ENCODE measurements around the gene KIF26A. TPM values are rescaled to one million over a fixed set of nuclear protein-coding genes. Genes with fewer than 3 reads are reported as not detected.
A peak's percentile ranks its signal among the peaks of the same experiment; 100 is the strongest.
"Not testable (repeated sequence)": the region's sequence is repeated elsewhere in the genome, so short reads cannot be mapped to it uniquely, and the experiment has no call there.

Gene KIF26A
- total RNA-seq, 1 donor from 2014 or later, result 11.8 TPM

DNA sequence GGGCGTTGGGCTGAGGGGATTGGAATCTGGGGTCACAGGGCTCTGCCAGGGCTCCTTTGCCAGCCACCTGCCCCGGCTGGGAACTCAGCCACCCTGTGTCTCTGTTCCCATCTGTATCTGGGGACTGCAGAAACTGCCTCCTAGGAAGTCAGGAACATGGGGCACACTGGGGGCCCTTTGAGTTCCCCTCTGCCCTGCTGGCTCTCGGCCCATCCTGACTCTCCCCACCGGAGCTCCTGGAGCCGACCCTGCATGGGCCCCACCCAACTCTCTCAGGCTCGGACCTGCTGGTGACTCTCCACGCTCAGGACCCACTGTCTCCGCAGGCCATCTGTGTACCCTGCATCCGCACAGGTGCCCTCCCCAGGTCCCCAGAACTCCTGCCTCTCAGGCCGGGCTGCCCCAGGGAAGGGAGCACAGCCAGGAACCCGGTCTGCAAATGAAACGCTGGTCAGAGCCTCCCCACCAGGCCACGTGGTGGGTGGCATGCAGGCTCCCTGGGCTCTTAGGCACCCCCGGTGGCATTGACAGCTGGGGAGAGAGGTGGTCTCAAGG is 82.8 kb downstream of the KIF26A start:
- DNase-seq (ENCODE audit: low spot score), result no peak

- no peak for DNase-seq (ENCODE audit: low spot score)
These were observed 83.4 kb downstream of the KIF26A start for GRCh38 chr14:104221636-104222369.

DNA sequence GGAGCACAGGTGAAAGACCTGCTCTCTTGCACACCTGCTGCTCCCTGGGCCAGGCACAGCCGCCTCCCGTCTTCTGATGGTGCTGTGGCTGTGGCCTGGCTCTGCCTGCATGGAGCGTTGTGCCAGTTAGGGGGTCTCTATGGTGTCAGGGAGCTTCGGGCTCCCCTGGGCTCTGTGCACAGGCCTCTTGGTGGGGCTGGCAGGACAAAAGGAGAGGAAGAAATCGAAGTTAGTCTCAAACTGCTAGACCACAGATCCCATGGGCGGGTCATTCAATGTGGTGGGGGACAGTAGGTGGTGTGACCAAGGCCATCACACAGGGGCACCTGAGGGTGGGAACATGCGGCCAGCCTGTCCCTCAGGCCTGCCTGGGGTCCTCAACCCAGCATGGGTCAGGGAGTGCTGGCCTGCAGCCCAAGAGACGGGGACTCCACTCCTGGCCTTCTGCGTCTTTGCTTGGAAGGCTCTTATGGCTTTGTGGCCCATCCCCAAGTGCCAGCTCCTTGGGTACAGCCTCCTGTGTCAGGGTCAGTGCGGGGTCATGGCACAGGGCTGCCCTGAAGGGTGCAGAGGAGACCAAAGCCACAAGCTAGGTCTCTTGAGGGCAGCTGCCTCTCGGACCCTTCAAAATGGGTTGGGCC is 84.1 kb downstream of the KIF26A start:
- no peak for DNase-seq (ENCODE audit: low spot score)

DNA sequence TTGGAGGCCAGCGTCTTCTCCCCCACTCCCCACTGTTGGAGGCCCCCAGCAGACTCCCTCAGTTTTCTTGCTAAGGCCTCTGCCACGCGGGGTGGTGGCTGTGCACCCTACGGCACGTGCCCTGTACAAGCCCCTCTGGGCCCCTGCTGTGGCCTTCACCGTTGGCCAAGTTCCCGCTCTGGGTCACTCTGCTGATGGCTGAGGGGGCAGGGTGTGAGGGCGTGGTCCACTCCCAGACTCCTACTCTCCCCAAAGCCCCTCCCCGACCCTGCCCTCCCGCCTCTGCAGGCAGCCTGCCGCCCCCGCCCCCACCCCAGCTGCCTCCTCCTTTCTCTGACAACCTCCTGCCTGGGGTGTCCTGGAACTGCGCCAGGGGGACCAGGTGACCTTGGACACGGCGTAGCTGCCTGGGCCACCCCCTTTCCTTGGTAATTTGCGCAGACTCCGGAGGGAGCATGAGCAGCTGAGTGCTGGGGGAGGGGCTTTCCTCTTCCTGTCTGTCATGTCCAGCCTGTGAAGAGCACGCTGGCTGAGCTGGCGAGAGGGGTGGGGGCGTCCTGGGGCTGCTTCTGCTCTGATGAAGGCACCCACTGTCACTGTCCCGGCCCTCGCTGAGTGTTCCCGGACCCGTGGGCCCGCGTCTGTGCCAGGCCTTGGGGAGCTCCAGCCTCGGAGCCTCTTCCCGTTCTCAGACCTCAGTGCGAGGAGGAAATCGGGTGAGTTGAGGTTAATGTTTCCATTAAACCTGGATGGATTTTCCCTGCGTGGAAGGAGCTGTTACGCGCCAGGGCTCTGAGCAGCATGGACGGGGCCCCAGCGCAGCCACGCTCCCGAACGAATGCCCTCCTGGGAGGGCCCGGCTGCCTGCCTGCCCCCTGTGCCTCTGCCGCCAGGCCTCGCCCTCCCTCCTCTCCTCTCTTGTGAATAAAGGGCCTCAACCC is 85.0 kb downstream of the KIF26A start:
- DNase-seq (ENCODE audit: low spot score), result peak; percentile 84

DNA sequence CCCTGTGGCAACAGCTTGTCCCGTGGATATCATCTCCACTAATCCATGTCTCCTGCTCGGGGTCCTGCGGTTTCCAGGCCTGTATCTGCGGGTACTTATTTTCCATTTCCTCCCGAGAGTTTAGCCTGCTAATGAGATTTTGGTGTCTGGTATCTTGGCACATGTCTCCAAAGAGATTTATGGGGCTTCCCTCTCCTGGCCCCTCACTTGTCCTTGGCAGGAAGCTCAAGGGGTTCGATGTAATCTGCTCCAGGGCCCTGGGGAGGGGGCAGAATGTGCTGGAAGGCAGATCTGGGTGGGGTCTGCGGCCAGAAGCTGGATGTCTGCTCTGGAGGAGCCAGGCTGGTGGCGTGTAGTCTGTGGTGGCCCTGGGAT is 85.7 kb downstream of the KIF26A start:
- DNase-seq (ENCODE audit: low spot score), result peak; percentile 55

GRCh38 chr14:104224506-104225277 is 86.3 kb downstream of the KIF26A start:
- DNase-seq (ENCODE audit: low spot score), result no peak

DNA sequence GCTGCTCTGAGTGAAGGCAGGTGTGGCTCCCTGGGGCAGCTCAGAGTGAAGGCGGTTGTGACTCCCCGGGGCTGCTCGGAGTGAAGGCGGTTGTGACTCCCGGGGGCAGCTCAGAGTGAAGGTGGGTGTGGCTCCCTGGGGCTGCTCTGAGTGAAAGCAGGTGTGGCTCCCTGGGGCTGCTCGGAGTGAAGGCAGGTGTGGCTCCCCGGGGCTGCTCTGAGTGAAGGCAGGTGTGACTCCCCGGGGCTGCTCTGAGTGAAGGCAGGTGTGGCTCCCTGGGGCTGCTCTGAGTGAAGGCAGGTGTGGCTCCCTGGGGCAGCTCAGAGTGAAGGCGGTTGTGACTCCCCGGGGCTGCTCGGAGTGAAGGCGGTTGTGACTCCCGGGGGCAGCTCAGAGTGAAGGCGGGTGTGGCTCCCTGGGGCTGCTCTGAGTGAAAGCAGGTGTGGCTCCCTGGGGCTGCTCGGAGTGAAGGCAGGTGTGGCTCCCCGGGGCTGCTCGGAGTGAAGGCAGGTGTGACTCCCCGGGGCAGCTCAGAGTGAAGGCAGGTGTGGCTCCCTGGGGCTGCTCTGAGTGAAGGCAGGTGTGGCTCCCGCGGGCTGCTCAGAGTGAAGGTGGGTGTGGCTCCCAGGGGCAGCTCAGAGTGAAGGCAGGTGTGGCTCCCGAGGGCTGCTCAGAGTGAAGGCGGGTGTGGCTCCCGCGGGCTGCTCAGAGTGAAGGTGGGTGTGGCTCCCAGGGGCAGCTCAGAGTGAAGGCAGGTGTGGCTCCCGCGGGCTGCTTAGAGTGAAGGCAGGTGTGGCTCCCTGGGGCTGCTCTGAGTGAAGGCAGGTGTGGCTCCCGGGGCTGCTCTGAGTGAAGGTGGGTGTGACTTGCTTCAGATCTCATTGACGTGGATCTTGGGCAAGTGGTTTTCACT is 87.1 kb downstream of the KIF26A start:
- not testable (repeated sequence) for DNase-seq (ENCODE audit: low spot score)

DNA sequence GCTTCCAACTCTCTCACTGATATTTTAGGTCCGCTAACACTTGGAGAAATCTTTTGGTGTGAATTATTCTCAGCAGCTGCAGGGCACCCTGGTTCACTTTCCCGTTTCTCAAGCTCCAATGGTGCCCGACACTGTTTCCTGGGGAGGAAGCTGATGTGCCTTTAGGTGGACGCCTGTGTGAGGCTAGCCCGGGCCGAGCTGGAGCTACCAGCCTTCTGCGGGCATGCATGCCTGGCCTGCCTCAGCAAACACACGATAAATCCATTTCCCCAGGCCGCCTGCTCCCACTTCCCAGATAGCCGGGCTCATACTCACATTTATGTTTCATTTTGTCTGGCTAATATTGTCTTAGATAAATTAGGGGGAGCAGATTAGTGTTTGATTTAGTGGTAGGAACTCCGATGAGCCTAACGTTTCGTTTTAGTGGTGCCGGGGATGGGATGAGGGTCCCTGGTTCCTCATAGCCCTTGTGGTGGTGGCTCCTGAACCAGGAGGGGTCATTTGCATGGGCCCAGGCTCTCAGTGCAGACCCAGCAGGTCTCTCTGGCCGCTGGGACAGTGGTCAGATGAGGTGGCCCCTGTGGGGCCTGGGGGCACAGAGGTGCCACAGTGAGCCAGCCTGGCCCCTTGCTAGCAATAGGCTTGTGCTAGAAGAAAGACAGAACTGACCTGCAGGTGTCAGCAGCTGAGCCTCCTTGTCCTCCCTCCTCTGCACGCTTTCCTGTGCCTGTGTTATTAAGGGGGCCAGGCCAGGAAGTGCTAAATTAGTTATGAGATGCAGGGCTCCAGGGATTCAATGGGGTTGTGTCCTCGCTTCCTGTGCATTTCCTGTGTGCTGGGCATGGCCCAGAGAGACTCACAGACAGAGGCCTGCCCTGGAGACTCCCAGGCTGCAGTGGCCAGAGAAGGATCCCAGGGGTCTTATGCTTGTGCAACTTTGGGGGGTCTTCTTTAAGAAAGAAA is 88.3 kb downstream of the KIF26A start:
- DNase-seq (ENCODE audit: low spot score), result no peak

- no peak for DNase-seq (ENCODE audit: low spot score)
These were observed 89.4 kb downstream of the KIF26A start for GRCh38 chr14:104227806-104228205.

DNA sequence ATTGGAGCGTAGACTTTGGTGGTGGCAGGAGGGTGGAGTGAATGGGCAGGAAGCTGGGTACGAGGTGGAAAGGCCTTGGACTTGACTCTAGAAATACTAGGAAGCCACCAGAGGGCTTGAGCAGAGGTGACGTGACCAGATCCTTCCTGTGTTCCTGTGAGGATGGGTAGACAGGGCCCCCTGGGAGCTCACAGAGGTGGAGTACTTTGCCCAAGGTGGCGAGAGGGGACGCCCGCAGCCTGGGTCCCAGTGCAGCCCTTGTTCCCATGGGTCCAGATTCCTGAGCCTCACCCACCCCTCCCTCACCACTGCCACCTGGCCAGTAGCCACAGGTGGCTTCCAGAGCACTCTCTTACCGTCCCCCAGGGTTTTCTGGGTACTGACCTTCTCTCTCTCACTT is 89.8 kb downstream of the KIF26A start:
- no peak for DNase-seq (ENCODE audit: low spot score)

GRCh38 chr14:104228716-104229533 is 90.5 kb downstream of the KIF26A start:
- DNase-seq (ENCODE audit: low spot score), result no peak

- DNase-seq (ENCODE audit: low spot score), result no peak
These were observed 91.2 kb downstream of the KIF26A start for GRCh38 chr14:104229534-104230055.

DNA sequence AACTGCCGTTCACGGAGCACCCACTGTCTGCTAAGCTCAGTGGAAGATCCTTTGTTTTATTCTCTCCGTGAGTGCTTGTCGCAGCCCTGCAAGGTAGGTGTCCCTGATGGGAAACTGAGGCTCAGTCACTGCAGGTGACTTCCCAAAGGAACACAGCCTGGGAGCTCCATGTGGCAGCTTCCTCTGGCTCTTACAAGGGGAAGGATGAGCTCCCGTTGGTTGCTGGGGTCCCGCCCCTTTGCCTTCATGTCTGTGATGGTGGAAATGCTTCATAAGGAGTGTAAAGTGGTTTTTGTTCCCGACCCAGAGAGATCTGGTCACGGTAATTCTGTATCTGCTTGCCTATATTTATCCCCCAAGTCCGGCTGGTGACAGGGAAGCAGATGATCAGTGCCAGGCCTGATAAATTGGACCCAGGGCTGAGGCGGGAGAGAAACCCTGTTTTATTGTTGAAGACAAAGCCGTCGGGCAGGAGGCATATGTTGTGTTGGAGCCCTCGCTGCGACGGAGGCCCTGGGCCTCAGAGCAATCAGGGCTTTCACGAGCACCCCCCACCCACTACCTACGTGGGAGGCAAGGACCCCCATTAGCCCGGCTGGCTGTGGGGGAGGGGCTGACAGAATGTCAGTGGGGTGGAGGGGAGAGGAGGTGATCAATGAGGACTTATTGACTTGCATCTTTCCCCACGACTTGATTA is 91.9 kb downstream of the KIF26A start:
- no peak for DNase-seq (ENCODE audit: low spot score)

All from umbilical cord (tissue), 2 donors.